Lung (tissue), 12 donors: ENCODE measurements around the gene STON1. TPM values are rescaled to one million over a fixed set of nuclear protein-coding genes. Genes with fewer than 3 reads are reported as not detected.
A peak's percentile ranks its signal among the peaks of the same experiment; 100 is the strongest.

Source experiments
- ATAC-seq: fragments of 200-7000 bp; cut with Tn5 transposase; one replicate; pipeline ENCODE4 v1.9.1; 2020; ENCODE audit warnings: moderate number of reproducible peaks; ENCODE audit not compliant: insufficient read depth, low FRiP score
- DNase-seq, 3 donors: peaks; one replicate each; pipeline ENCODE4 v3.0.0-alpha.2; 2013 to 2017
- H3K27ac ChIP-seq, 2 donors: one replicate each; pipeline ENCODE4 v1.5.1; 2013; ENCODE audit warnings: mild to moderate bottlenecking in 2 of 2, moderate library complexity in 2 of 2, control low read depth in 1 of 2, inconsistent platforms in 1 of 2, low read depth in 1 of 2, low read length in 1 of 2
- H3K27me3 ChIP-seq, 3 donors: one replicate each; pipeline ENCODE4 v1.5.1; 2013; ENCODE audit warnings: low read length in 2 of 3; ENCODE audit not compliant: control insufficient read depth in 3 of 3, insufficient read depth in 3 of 3
- H3K36me3 ChIP-seq, 4 donors: one replicate each; pipeline ENCODE4 v1.5.1; 2013; ENCODE audit warnings: low read length in 4 of 4, mild to moderate bottlenecking in 1 of 4, moderate library complexity in 1 of 4; ENCODE audit not compliant: control insufficient read depth in 4 of 4, insufficient read depth in 4 of 4
- H3K4me1 ChIP-seq, 5 donors: one replicate each; pipeline ENCODE4 v1.5.1; 2013; ENCODE audit warnings: low read length in 5 of 5, mild to moderate bottlenecking in 2 of 5, moderate library complexity in 1 of 5; ENCODE audit not compliant: control insufficient read depth in 5 of 5, insufficient read depth in 5 of 5
- H3K4me3 ChIP-seq: one replicate; pipeline ENCODE4 v1.5.1; 2013; ENCODE audit warnings: mild to moderate bottlenecking, control low read depth, moderate library complexity
- H3K9ac ChIP-seq, 2 donors: one replicate each; pipeline ENCODE4 v1.5.1; 2013; ENCODE audit warnings: low read length in 2 of 2, control low read depth in 1 of 2; ENCODE audit not compliant: insufficient read depth in 1 of 2
- H3K9me3 ChIP-seq, 4 donors: one replicate each; pipeline ENCODE4 v1.5.1; 2013; ENCODE audit warnings: low read length in 3 of 4, mild to moderate bottlenecking in 1 of 4, moderate library complexity in 1 of 4; ENCODE audit not compliant: control insufficient read depth in 4 of 4, insufficient read depth in 3 of 4
- WGBS, 2 donors: extraction: QIAGEN DNeasy Blood & Tissue Kit; methylation state at CpG; one replicate each; pipeline ENCODE4 v1.1.7; 2013; 5-methylcytosine and 5-hydroxymethylcytosine counted together
- polyA plus RNA-seq, 2 donors: library from polyadenylated mRNA; stranded (reverse); fragments of 200-250 nt; gene quantifications; one replicate each; pipeline ENCODE4 v1.2.1, GENCODE V29; 2013
- total RNA-seq, 2 donors: library from RNA; depleted of rRNA in 1 of 2; stranded (reverse); fragments of >200 nt in 1 of 2; gene quantifications; one replicate each; pipeline ENCODE4 v1.2.1, GENCODE V29; 2014 to 2021
- TF ChIP-seq, protein P1 (sequence below): IDR thresholded peaks from 2 replicates; pipeline ENCODE4 v1.5.1; 2012; ENCODE audit warnings: mild to moderate bottlenecking; ENCODE audit errors: control extremely low read depth, extremely low read depth
- donor health status: control.
- donor health status: control.
- donor health status: Bipolar disorder and iron deficiency.
- donor health status: healthy.
- donor health status: DM: yes; HTN: yes; CAD: no.

STON1 gene
- total and polyA plus RNA-seq, 4 donors, result 3.8 to 35.2 (median 10.5) TPM

DNA sequence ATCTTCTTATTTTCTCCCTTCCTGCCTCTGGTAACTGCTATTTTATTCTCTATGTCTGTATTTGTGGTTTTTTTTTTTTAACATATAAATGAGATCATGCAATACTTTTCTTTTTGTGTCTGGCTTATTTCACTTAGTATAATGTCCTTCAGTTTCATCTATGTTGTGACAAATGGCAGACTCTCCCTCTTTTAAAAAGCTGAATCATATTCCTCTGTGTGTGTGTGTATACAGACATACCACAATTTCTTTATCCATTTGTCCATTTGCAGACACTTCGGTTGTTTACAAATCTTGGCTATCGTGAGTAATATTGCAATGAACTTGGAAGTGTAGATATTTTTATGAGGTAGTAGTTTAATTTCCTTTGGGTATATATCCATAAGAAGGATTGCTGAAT, 94.7 kb downstream of the STON1 start:
- Histone ChIP-seq H3K27me3 (no peaks in the 10 kb centered on the region), H3K27ac (no peak overlapping the region), H3K36me3 (no peaks in the 10 kb centered on the region), H3K4me3 (no peak overlapping the region), H3K9me3 (peaks cover 0 to 7% (median 0%) of the 10 kb centered on the region in 4 donors), H3K9ac (no peak overlapping the region), H3K4me1 (no peaks in the 10 kb centered on the region)
- ATAC-seq (no peak), DNase-seq (no peak)
- 88 to 93% methylated on average over 2 of the region's 2 CpGs for WGBS, 2 donors
- TF ChIP-seq, protein P1, sequence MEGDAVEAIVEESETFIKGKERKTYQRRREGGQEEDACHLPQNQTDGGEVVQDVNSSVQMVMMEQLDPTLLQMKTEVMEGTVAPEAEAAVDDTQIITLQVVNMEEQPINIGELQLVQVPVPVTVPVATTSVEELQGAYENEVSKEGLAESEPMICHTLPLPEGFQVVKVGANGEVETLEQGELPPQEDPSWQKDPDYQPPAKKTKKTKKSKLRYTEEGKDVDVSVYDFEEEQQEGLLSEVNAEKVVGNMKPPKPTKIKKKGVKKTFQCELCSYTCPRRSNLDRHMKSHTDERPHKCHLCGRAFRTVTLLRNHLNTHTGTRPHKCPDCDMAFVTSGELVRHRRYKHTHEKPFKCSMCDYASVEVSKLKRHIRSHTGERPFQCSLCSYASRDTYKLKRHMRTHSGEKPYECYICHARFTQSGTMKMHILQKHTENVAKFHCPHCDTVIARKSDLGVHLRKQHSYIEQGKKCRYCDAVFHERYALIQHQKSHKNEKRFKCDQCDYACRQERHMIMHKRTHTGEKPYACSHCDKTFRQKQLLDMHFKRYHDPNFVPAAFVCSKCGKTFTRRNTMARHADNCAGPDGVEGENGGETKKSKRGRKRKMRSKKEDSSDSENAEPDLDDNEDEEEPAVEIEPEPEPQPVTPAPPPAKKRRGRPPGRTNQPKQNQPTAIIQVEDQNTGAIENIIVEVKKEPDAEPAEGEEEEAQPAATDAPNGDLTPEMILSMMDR, result no peak

DNA sequence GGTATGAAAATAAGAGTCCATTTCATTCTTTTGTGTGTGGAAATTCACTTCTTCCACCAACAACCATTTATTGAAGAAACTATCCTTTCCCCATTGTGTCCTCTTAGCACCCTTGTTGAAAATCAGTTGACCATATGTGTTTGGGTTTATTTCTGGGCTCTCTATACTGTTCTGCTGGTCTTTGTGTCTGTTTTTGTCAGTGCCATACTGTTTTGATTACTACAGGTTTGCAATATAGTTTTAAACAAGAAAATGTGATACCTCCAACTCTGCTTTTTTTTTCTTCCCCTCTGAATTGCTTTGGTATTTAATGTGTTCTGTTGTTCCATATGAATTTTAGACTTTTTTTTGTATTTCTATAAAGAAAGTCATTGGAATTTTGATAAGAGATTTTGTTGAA, 96.1 kb downstream of the STON1 start:
- no peak overlapping the region for H3K9ac ChIP-seq
- peaks cover 0 to 7% (median 0%) of the 10 kb centered on the region in 4 donors for H3K9me3 ChIP-seq
- no peak overlapping the region for H3K27ac ChIP-seq
- H3K36me3 ChIP-seq, result no peaks in the 10 kb centered on the region
- H3K4me1 ChIP-seq, result no peaks in the 10 kb centered on the region
- DNase-seq (no peak), ATAC-seq (no peak)
- no peaks in the 10 kb centered on the region for H3K27me3 ChIP-seq
- TF ChIP-seq, protein P1, result no peak
- no peak overlapping the region for H3K4me3 ChIP-seq

DNA sequence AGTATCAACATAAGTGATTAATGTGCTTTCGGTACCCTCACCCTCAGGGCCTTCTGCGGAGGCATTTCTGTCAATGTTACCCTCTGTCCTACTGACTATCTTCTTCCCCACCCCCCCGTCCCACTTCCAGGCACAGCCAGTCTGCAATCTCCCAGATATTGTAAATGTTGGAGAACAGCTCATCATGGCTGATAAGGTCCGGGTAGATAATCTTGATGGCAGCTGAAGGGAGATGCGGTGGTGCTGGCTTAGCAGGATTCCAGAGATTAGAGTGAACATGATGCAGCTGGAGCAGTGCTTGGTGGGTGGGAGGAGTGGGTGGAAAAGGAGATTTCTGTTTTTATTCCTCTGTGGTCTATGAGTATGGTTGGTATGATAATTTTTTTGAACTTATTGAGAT, 103.2 kb downstream of the STON1 start:
- no peak overlapping the region for H3K9ac ChIP-seq
- no peaks in the 10 kb centered on the region for H3K27me3 ChIP-seq
- H3K4me3 ChIP-seq, result no peak overlapping the region
- TF ChIP-seq, protein P1, result no peak
- no peaks in the 10 kb centered on the region for H3K36me3 ChIP-seq
- H3K27ac ChIP-seq, result no peak overlapping the region
- WGBS, 2 donors, result 57 to 75% methylated on average over 5 of the region's 5 CpGs
- no peaks in the 10 kb centered on the region for H3K4me1 ChIP-seq
- H3K9me3 ChIP-seq, result peaks cover 0 to 6% (median 0%) of the 10 kb centered on the region in 4 donors
- DNase-seq (peak; percentile 21 to 66 (median 62)), ATAC-seq (no peak)

DNA sequence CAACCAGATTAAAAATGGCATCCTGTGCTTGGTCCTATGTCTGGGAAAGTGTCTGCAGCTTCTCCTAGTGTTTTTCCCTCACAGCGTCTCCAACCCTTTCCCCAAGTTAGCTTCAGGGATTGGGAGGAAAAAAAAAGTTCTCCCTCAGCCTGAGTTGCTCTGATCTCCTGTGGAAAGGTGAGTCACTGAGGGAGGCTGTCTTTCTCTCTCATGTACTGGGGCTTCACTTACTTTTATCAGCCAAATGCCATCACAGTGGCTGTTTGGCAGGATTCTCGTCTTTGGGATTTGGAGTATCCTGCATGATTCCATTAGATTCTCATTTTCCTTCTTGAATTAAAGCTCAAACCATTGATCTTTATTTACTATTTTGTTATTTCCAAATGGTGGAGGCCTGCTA, 105.8 kb downstream of the STON1 start:
- Histone ChIP-seq H3K9me3 (peaks cover 0 to 6% (median 0%) of the 10 kb centered on the region in 4 donors), H3K4me3 (no peak overlapping the region), H3K27ac (no peak overlapping the region), H3K4me1 (no peaks in the 10 kb centered on the region), H3K36me3 (no peaks in the 10 kb centered on the region), H3K9ac (no peak overlapping the region), H3K27me3 (no peaks in the 10 kb centered on the region)
- TF ChIP-seq, protein P1, result no peak
- WGBS, 2 donors, result 84 to 85% methylated on average over 2 of the region's 2 CpGs
- ATAC-seq (no peak), DNase-seq (no peak)
